ENCODE data around the gene FOXJ1. TPM values are rescaled to one million over a fixed set of nuclear protein-coding genes. Genes with fewer than 3 reads are reported as not detected.

Gene FOXJ1
- total and polyA plus RNA-seq, 2 of the 8 experiments (the other 6 are each of a cell fraction or from before 2014, with no cell fraction given), result 4.7 to 5.4 TPM

DNA sequence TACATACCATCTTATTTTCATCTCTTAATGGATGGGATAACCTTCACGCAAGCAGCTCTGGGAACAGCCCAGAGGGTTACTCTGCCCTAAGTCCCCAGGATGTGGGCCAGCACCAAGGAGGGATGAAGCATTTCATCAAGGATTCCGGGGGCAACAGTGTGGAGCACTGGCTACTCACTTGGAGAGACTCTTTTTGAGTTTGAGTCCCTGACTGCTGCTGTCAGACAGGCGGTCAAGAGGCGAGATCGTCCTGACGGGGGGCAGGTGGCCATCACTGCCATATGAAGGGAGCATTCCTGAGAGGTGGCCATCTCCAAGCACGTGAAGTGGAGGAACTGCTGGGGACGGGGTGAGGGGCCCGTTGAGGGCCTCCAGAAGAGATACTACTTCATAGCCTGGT is 18.1 kb upstream of the FOXJ1 start:
- Histone ChIP-seq H3K4me1 (replicated peaks in 1 of 4; ENCODE audit: control insufficient read depth in 3 of 4, insufficient read depth in 4 of 4, low read length in 3 of 4) (peaks cover 0 to 10% (median 3%) of the 10 kb centered on the region in 4 experiments; a peak in 4 of 7 replicates), H3K9ac (replicated peaks in 1 of 4; ENCODE audit: extremely low read depth in 1 of 4, low read depth in 3 of 4, low read length in 3 of 4) (no peak overlapping the region), H2BK20ac (ENCODE audit: low read length) (no peak overlapping the region), H3K79me1 (ENCODE audit: low read depth, low read length) (no peaks in the 10 kb centered on the region), H3K4me3 (ENCODE audit: extremely low read depth in 1 of 4, insufficient read depth in 2 of 4, low read depth in 3 of 4, low read length in 4 of 4) (no peak overlapping the region), H3K56ac (replicated peaks; ENCODE audit: insufficient read length, low read depth, low read length) (no peak overlapping the region), H2AK5ac (ENCODE audit: low read depth, low read length) (no peak overlapping the region), H4K5ac (ENCODE audit: insufficient read length, low read depth, low read length) (no peak overlapping the region), H2BK15ac (ENCODE audit: low read length) (no peak overlapping the region), H2BK120ac (replicated peaks; ENCODE audit: low read depth, low read length) (no peak overlapping the region), H3K27ac (ENCODE audit: low read depth, low read length) (no peak overlapping the region), H3K18ac (ENCODE audit: extremely low read depth, low read length) (no peak overlapping the region), H4K20me1 (replicated peaks in 1 of 2; ENCODE audit: control insufficient read depth in 1 of 2, insufficient read depth in 2 of 2, low read length in 2 of 2) (no peaks in the 10 kb centered on the region), H3K23me2 (ENCODE audit: low read depth, low read length) (no peaks in the 10 kb centered on the region), H3K23ac (ENCODE audit: insufficient read length) (no peak overlapping the region), H2BK5ac (ENCODE audit: low read depth, low read length) (no peak overlapping the region), H4K8ac (ENCODE audit: extremely low read depth, insufficient read depth, low read length) (no peak overlapping the region), H2AFZ (ENCODE audit: low read length) (no peak overlapping the region), H3K79me2 (ENCODE audit: control insufficient read depth in 1 of 2, insufficient read depth in 2 of 2, low read length in 2 of 2) (no peaks in the 10 kb centered on the region), H3K36me3 (ENCODE audit: control insufficient read depth in 2 of 4, insufficient read depth in 4 of 4, low read length in 3 of 4) (no peaks in the 10 kb centered on the region), H4K91ac (replicated peaks; ENCODE audit: insufficient read length, low read length) (no peak overlapping the region), H3K4me2 (ENCODE audit: insufficient read depth in 1 of 2, low read depth in 2 of 2, low read length in 2 of 2) (no peak overlapping the region), H2BK12ac (ENCODE audit: low read depth, low read length) (no peak overlapping the region), H3K4ac (replicated peaks; ENCODE audit: insufficient read length, low read depth, low read length) (no peak overlapping the region), H3K9me3 (ENCODE audit: insufficient read depth in 2 of 2, low read depth in 1 of 2, low read length in 1 of 2) (no peaks in the 10 kb centered on the region), H3K27me3 (replicated peaks in 1 of 4; ENCODE audit: control insufficient read depth in 3 of 4, extremely low read depth in 1 of 4, insufficient read depth in 3 of 4, low read length in 3 of 4) (no peaks in the 10 kb centered on the region), H3K14ac (ENCODE audit: insufficient read length) (no peak overlapping the region)
- POLR2A ChIA-PET (ENCODE audit: partially characterized antibody), result no interaction called here
- FAIRE-seq (no peak), DNase-seq (ENCODE audit: low read depth in 1 of 2, low spot score in 2 of 2) (no peak)
- WGBS, 2 experiments (ENCODE audit: extremely low coverage in 1 of 2, insufficient coverage in 1 of 2, insufficient read length in 1 of 2, insufficient replicate concordance in 2 of 2, low coverage in 1 of 2, low lambda C conversion rate in 2 of 2, missing lambda C conversion rate in 1 of 2), result 94% methylated on average over 9 of the region's 9 CpGs; no CpG with 5 or more reads in 1 of the 2 experiments
- CTCF ChIA-PET (ENCODE audit: partially characterized antibody), result interaction anchor here (0.6 to 24.4 kb wide), 6 partner anchors 10 to 120 kb away, joined by 3 to 778 read pairs (median 48); partner anchors contain the start of genes EXOC7 and FOXJ1
- TF ChIP-seq, protein P1, sequence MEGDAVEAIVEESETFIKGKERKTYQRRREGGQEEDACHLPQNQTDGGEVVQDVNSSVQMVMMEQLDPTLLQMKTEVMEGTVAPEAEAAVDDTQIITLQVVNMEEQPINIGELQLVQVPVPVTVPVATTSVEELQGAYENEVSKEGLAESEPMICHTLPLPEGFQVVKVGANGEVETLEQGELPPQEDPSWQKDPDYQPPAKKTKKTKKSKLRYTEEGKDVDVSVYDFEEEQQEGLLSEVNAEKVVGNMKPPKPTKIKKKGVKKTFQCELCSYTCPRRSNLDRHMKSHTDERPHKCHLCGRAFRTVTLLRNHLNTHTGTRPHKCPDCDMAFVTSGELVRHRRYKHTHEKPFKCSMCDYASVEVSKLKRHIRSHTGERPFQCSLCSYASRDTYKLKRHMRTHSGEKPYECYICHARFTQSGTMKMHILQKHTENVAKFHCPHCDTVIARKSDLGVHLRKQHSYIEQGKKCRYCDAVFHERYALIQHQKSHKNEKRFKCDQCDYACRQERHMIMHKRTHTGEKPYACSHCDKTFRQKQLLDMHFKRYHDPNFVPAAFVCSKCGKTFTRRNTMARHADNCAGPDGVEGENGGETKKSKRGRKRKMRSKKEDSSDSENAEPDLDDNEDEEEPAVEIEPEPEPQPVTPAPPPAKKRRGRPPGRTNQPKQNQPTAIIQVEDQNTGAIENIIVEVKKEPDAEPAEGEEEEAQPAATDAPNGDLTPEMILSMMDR (IDR thresholded peaks at IDR 0.05; ENCODE audit: control extremely low read depth in 1 of 3, insufficient read depth in 1 of 3, low read depth in 1 of 3, low read length in 3 of 3), result no peak
- no peak for TF ChIP-seq POLR2A (IDR thresholded peaks at IDR 0.05; ENCODE audit: control extremely low read depth in 1 of 2, low read depth in 2 of 2, low read length in 2 of 2)
- no peak for TF ChIP-seq TBP (IDR thresholded peaks at IDR 0.05; ENCODE audit: low read depth, low read length)
- no peak for TF ChIP-seq HDAC2 (IDR thresholded peaks at IDR 0.05; ENCODE audit: borderline replicate concordance in 1 of 2, low read depth in 2 of 2, low read length in 2 of 2)
- no peak for TF ChIP-seq GABPA (IDR thresholded peaks at IDR 0.05; ENCODE audit: borderline replicate concordance, insufficient read depth, low read length)
- TF ChIP-seq SUZ12 (IDR thresholded peaks at IDR 0.05; ENCODE audit: low read length), result no peak
- no peak for TF ChIP-seq JUND (IDR thresholded peaks at IDR 0.05; ENCODE audit: low read length)
- no peak for TF ChIP-seq E2F6 (IDR thresholded peaks at IDR 0.05)
- no peak for TF ChIP-seq EZH2 (IDR thresholded peaks at IDR 0.05; ENCODE audit: low read depth, low read length, severe bottlenecking)
- TF ChIP-seq SIRT6 (IDR thresholded peaks at IDR 0.05; ENCODE audit: low read length), result no peak

All from H1 (cell line).